ENCODE results near the gene REV3L. TPM values are rescaled to one million over a fixed set of nuclear protein-coding genes. Genes with fewer than 3 reads are reported as not detected.

REV3L gene
- total and polyA plus RNA-seq, 9 of the 15 experiments (the other 6 are each of a cell fraction or from before 2014, with no cell fraction given) = 5.5 to 24.4 (median 14.4) TPM

- TF ChIP-seq, protein P1, sequence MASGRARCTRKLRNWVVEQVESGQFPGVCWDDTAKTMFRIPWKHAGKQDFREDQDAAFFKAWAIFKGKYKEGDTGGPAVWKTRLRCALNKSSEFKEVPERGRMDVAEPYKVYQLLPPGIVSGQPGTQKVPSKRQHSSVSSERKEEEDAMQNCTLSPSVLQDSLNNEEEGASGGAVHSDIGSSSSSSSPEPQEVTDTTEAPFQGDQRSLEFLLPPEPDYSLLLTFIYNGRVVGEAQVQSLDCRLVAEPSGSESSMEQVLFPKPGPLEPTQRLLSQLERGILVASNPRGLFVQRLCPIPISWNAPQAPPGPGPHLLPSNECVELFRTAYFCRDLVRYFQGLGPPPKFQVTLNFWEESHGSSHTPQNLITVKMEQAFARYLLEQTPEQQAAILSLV (tag; IDR thresholded peaks at IDR 0.05) = no peak
- TF ChIP-seq TEAD2 (tag; IDR thresholded peaks at IDR 0.05) (no peak), WHSC1 (IDR thresholded peaks at IDR 0.05; ENCODE audit: low read length) (no peak), ZNF551 (CRISPR knock-in tag; IDR thresholded peaks at IDR 0.05) (no peak), NFE2L1 (tag; IDR thresholded peaks at IDR 0.05; ENCODE audit: borderline replicate concordance, low read depth) (no peak), ESRRA (IDR thresholded peaks at IDR 0.05; ENCODE audit: borderline replicate concordance, low read depth) (peak; percentile 98), KLF10 (CRISPR knock-in tag; IDR thresholded peaks at IDR 0.05) (no peak), CCNT2 (IDR thresholded peaks at IDR 0.05; ENCODE audit: borderline replicate concordance, extremely low read depth, insufficient read length, low read depth, low read length) (peak; percentile 60), RBM39 (optimal IDR thresholded peaks at IDR 0.05; ENCODE audit: low read depth, low read length) (no peak), MNT (conservative IDR thresholded peaks at IDR 0.05) (peak; percentile 97 to 98), CTBP1 (IDR thresholded peaks at IDR 0.05; ENCODE audit: borderline replicate concordance) (peak; percentile 89), NRF1 (conservative IDR thresholded peaks at IDR 0.05 in 1 of 2, IDR thresholded peaks at IDR 0.05 in 1 of 2) (peak; percentile 97), ELF4 (CRISPR knock-in tag; IDR thresholded peaks at IDR 0.05) (0 out of 2 replicates have a peak, but pooled peaks have one; percentile 12), CBX1 (IDR thresholded peaks at IDR 0.05; ENCODE audit: low read depth) (0 out of 2 replicates have a peak, but pooled peaks have one; percentile 75), ZNF707 (CRISPR knock-in tag; conservative IDR thresholded peaks at IDR 0.05) (no peak), RCOR1 (IDR thresholded peaks at IDR 0.05; ENCODE audit: borderline replicate concordance in 1 of 2, low read depth in 2 of 2, low read length in 2 of 2) (peak; percentile 32 to 90; a peak in 2 of 4 replicates), ZEB2 (IDR thresholded peaks at IDR 0.05) (peak; percentile 72), ZNF347 (CRISPR knock-in tag; IDR thresholded peaks at IDR 0.05; ENCODE audit: low read depth) (no peak), ZNF586 (CRISPR knock-in tag; conservative IDR thresholded peaks at IDR 0.05) (no peak), GATAD2B (IDR thresholded peaks at IDR 0.05; ENCODE audit: borderline replicate concordance) (peak; percentile 71; the same call in 1 of the 2 replicates)
Measured at GRCh38 chr6:111259089-111259831, 223.8 kb downstream of the REV3L start (continued).
